HepG2 (cell line): Measurements from ENCODE around the gene DBNDD1. TPM values are rescaled to one million over a fixed set of nuclear protein-coding genes. Genes with fewer than 3 reads are reported as not detected.

Experiments
- ATAC-seq: fragments of 200-7000 bp; cut with Tn5 transposase; 3 replicates; pipeline ENCODE4 v1.9.1; 2020; ENCODE audit warnings: mild to moderate bottlenecking, moderate library complexity
- BruUV-seq: library from RNA; stranded (reverse); fragments of 400-500 nt; replicated peaks from 2 replicates; lab custom pipeline; 2021; lab: Mats Ljungman, UMichigan
- CTCF ChIA-PET: fragments of 300-600 bp; formaldehyde crosslinking; extraction: SDS; loops from one replicate; lab custom pipeline; 2021; ENCODE audit warnings: low total read pairs, inconsistent platforms, low intra/inter-chr PET ratio; lab: Yijun Ruan, JAX
- POLR2A ChIA-PET: fragments of 350-600 bp; sonication (Branson Sonifier 250); formaldehyde crosslinking; loops from one replicate; lab custom pipeline; 2020; ENCODE audit warnings: antibody characterized with exemption, inconsistent platforms; lab: Yijun Ruan, JAX
- DNase-seq: peaks from one replicate; pipeline ENCODE4 v3.0.0-alpha.2; 2015; ENCODE audit warnings: low spot score
- FAIRE-seq: peaks from 3 replicates; lab custom pipeline; 2011; peaks lifted over from hg19 to GRCh38; lab: Jason Lieb, UNC
- H2AFZ ChIP-seq: one replicate; pipeline ENCODE4 v1.6.1; 2011; ENCODE audit warnings: low read length, inconsistent platforms
- H3K27ac ChIP-seq: fragments of 300-600 bp; 3 replicates; pipeline ENCODE4 v1.8.0; 2011; ENCODE audit warnings: mixed run types, mild to moderate bottlenecking, mixed read lengths, low read length, inconsistent platforms; ENCODE audit not compliant: insufficient read depth; ENCODE audit errors: extremely low read length
- H3K27me3 ChIP-seq, 2 experiments: fragments of 200-600 bp in 1 of 2; 2 replicates in 1 of 2; 3 replicates in 1 of 2; pipeline versions ENCODE4 v1.6.0 to v1.8.0; 2011; ENCODE audit warnings: low read length in 2 of 2, mild to moderate bottlenecking in 2 of 2, moderate library complexity in 2 of 2, inconsistent platforms in 1 of 2; ENCODE audit not compliant: insufficient read depth in 2 of 2, control insufficient read depth in 1 of 2
- H3K36me3 ChIP-seq, 2 experiments: fragments of 200-600 bp in 1 of 2; replicated peaks in 1 of 2; 2 replicates in 1 of 2; 3 replicates in 1 of 2; pipeline versions ENCODE4 v1.5.1 to v1.8.0; 2011; ENCODE audit warnings: low read length in 2 of 2, inconsistent platforms in 1 of 2; ENCODE audit not compliant: insufficient read depth in 2 of 2, control insufficient read depth in 1 of 2
- H3K4me1 ChIP-seq: 2 replicates; pipeline ENCODE4 v1.5.1; 2012; ENCODE audit warnings: low read length, inconsistent platforms; ENCODE audit not compliant: insufficient read depth
- H3K4me2 ChIP-seq: 2 replicates; pipeline ENCODE4 v1.6.0; 2011; ENCODE audit warnings: low read depth, low read length, inconsistent platforms
- H3K4me3 ChIP-seq, 3 experiments: fragments of 200-600 bp in 1 of 3; sonication (generic), shearing (Covaris generic) in 1 of 3; replicated peaks in 1 of 3; 2 replicates each; pipeline ENCODE4 v1.5.1; 2011 to 2016; ENCODE audit warnings: low read length in 3 of 3, inconsistent platforms in 2 of 3, low read depth in 2 of 3, mild to moderate bottlenecking in 2 of 3, control low read depth in 1 of 3, mixed read lengths in 1 of 3; ENCODE audit not compliant: insufficient read depth in 1 of 3
- H3K79me2 ChIP-seq: one replicate; pipeline ENCODE4 v1.6.1; 2011; ENCODE audit warnings: low read length, inconsistent platforms; ENCODE audit not compliant: insufficient read depth
- H3K9ac ChIP-seq: 2 replicates; pipeline ENCODE4 v1.6.0; 2011; ENCODE audit warnings: mild to moderate bottlenecking, low read depth, low read length, inconsistent platforms; ENCODE audit not compliant: insufficient read depth
- H3K9me3 ChIP-seq: 2 replicates; pipeline ENCODE4 v1.5.1; 2012; ENCODE audit warnings: mild to moderate bottlenecking, low read length
- H4K20me1 ChIP-seq: 2 replicates; pipeline ENCODE4 v1.6.0; 2011; ENCODE audit warnings: inconsistent platforms, mild to moderate bottlenecking, low read length, moderate library complexity; ENCODE audit not compliant: insufficient read depth
- AGO2 ChIP-seq: fragments of 200-400 bp; formaldehyde crosslinking; optimal IDR thresholded peaks from 2 replicates; pipeline ENCODE3; 2017; ENCODE audit warnings: mild to moderate bottlenecking, low read depth, low read length, moderate library complexity
- KLF11 ChIP-seq: IDR thresholded peaks from 2 replicates; pipeline ENCODE4 v1.6.1; 2016; ENCODE audit warnings: missing compliant biosample characterization
- RBFOX2 ChIP-seq: fragments of 200-400 bp; formaldehyde crosslinking; IDR thresholded peaks from 2 replicates; pipeline ENCODE4 v1.6.1; 2017; ENCODE audit warnings: low read depth, mild to moderate bottlenecking, low read length
- SP2 ChIP-seq: sonication (generic); formaldehyde crosslinking; IDR thresholded peaks from 2 replicates; pipeline ENCODE4 v1.5.1; 2020; ENCODE audit warnings: mild to moderate bottlenecking, missing genetic modification reagents
- SPEN ChIP-seq: sonication (generic); formaldehyde crosslinking; IDR thresholded peaks from 2 replicates; pipeline ENCODE4 v1.5.1; 2020; ENCODE audit warnings: low read depth, mild to moderate bottlenecking, missing genetic modification reagents
- TMF1 ChIP-seq: sonication (generic); formaldehyde crosslinking; IDR thresholded peaks from 2 replicates; pipeline ENCODE4 v1.8.1; 2022; ENCODE audit warnings: low read depth, missing genetic modification reagents
- ZBTB43 ChIP-seq: sonication (generic); formaldehyde crosslinking; conservative IDR thresholded peaks from 2 replicates; pipeline ENCODE4 v1.4.0; 2020; ENCODE audit warnings: missing genetic modification reagents
- whole genome bisulfite sequencing: methylation state at CpG from one replicate; pipeline ENCODE4 v1.1.6; 2017; ENCODE audit warnings: low lambda C conversion rate; 5-methylcytosine and 5-hydroxymethylcytosine counted together
- in situ Hi-C: cut with HindIII; loops from 2 replicates; pipeline ENCODE4 v1.10.0; 2017; ENCODE audit warnings: low pct_unique_long_range_greater_than_20kb; ENCODE audit not compliant: extremely low pct_ligation_motif_present
- intact Hi-C: fragments of 100-400 bp; cut with micrococcal nuclease; formaldehyde crosslinking; loops from one replicate; pipeline ENCODE4 v1.10.0; 2022; ENCODE audit not compliant: unreplicated experiment
- polyA plus RNA-seq, 8 experiments: library from polyadenylated mRNA; depleted of rRNA in 3 of 8; stranded (reverse) in 7 of 8; unstranded in 1 of 8; fragments of >200 nt; fragmentation: Illumina TruSeq in 4 of 8; extraction: Trizol in 4 of 8; gene quantifications; 2 replicates each; pipeline versions ENCODE4 v1.2.1 to v1.2.3, GENCODE V29; 2011 to 2016; ENCODE audit warnings: low read depth in 4 of 8, missing spikeins in 1 of 8, mixed read lengths in 1 of 8; ENCODE audit not compliant: insufficient read depth in 1 of 8
- total RNA-seq, 5 experiments: library from RNA; depleted of rRNA; stranded (reverse); fragments of >200 nt; fragmentation: Illumina TruSeq; extraction: Trizol; gene quantifications; 2 replicates each; pipeline ENCODE4 v1.2.3, GENCODE V29; 2016; ENCODE audit warnings: low read depth in 1 of 5

The DBNDD1 gene
- total and polyA plus RNA-seq, 2 of the 13 experiments (the other 11 are each of a cell fraction or from before 2014, with no cell fraction given), result 17.0 to 40.4 TPM

GRCh38 chr16:90040152-90041023 is 21.1 kb upstream of the DBNDD1 start:
- H2AFZ ChIP-seq, result no peak overlapping the region
- WGBS, result 93% methylated on average over 25 of the region's 29 CpGs
- H3K4me2 ChIP-seq, result no peak overlapping the region
- no peaks in the 10 kb centered on the region for H4K20me1 ChIP-seq
- TF ChIP-seq TMF1 (CRISPR knock-in tag), result no peak
- no peak for TF ChIP-seq KLF11 (CRISPR knock-in tag)
- TF ChIP-seq ZBTB43 (CRISPR knock-in tag), result no peak
- TF ChIP-seq SPEN (CRISPR knock-in tag), result no peak
- TF ChIP-seq AGO2, result peak; percentile 56
- TF ChIP-seq SP2 (CRISPR knock-in tag), result no peak
- 0 out of 2 replicates have a peak, but pooled peaks have one; percentile 27 for TF ChIP-seq RBFOX2
- no peaks in the 10 kb centered on the region for H3K79me2 ChIP-seq
- peaks cover 47 to 57% of the 10 kb centered on the region in 2 experiments for H3K36me3 ChIP-seq
- H3K4me1 ChIP-seq, result 0 out of 2 replicates have a peak, but pooled peaks cover 8% of the 10 kb centered on the region
- FAIRE-seq (no peak), ATAC-seq (no peak), DNase-seq (no peak)
- POLR2A ChIA-PET, result no interaction called here
- in situ Hi-C loops, result no loop called here
- H3K27me3 ChIP-seq, result no peaks in the 10 kb centered on the region
- intact Hi-C loops, result no loop called here
- CTCF ChIA-PET, result no interaction called here
- H3K27ac ChIP-seq, result no peak overlapping the region
- no peak overlapping the region for H3K9ac ChIP-seq
- BruUV-seq, result no TSS peak
- no peaks in the 10 kb centered on the region for H3K9me3 ChIP-seq
- no peak overlapping the region for H3K4me3 ChIP-seq
